GM15510 (cell line): ENCODE data around the gene UNC13A.

Experiments
- POLR2A ChIP-seq: IDR thresholded peaks from 3 replicates; pipeline ENCODE4 v1.6.1; 2011; ENCODE audit warnings: borderline replicate concordance; ENCODE audit not compliant: insufficient read length; ENCODE audit errors: extremely low read depth

Gene UNC13A

DNA sequence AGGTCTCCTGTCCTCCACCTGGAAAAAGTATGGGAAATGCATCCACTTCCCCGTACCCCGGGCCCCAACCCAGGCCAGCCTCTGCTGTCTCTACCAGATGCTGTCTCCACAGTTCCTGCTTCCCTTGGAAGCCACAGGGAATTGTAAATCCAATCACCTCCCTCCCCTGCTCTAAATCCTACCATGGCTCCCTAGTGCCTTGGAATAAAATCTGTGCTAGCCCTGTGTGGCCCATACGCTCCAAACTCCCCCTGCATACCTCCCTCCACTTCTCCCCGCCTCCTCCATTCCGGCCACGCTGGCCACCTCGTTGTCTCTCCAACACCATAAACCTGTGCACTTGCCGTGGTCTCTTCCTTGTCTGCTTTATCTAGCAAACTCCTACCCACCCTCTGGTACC, 31.2 kb downstream of the UNC13A start:
- TF ChIP-seq POLR2A = no peak

DNA sequence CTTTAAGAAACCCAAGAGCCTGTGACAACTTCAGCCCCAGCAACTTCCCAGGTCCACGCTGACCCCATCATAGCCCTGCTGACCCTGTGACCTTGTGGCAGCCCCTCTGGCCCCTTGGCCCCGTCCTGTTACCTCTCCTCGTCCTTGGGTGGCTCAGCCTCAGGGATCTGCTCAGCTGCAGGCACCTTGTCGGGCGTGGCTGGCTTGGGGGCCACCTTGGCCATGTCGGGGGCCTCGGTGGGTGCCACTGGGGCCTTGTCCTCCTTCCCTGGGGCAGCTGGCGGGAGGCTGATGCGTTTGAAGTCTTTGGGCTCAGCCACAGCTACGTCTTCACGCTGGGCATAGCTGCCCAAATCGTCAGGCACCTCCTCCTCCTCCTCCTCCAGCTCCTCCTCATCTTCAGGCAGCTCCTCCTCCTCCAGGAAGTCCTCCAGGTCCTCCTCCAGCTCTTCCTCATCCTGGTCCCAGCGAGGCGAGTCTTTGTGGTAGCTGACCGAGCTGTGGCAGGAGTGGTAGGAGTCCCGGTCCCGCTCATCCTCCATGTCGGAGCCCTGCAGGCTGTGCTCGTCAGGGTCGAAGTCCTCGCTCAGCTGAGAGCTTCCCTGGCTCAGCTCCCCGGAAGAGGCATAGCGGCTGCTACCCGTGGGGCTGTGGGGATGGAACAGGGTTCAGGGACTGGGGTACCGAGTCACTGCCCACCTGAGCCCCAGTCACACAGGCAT, 32.2 kb downstream of the UNC13A start:
- no peak for TF ChIP-seq POLR2A

DNA sequence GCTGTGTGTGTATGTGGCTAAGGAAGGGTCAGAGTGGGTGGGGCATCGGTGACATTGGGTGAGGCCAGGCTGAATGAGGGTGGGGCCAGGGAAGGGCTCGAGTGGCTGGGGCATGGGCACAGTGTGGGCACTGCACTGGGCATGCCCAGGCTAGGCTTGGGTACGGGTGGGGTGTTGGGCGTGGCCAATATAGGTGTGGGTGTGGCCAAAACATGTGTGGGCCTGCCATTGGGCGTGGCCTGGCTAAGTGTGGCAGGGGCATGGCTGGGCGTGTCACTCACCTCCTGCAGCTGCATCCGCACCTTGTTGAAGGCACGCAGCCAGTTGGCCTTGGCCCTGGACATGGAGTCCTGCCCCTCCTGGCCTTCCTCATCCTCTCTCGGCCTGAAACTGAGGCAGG, 33.2 kb downstream of the UNC13A start:
- no peak for TF ChIP-seq POLR2A

DNA sequence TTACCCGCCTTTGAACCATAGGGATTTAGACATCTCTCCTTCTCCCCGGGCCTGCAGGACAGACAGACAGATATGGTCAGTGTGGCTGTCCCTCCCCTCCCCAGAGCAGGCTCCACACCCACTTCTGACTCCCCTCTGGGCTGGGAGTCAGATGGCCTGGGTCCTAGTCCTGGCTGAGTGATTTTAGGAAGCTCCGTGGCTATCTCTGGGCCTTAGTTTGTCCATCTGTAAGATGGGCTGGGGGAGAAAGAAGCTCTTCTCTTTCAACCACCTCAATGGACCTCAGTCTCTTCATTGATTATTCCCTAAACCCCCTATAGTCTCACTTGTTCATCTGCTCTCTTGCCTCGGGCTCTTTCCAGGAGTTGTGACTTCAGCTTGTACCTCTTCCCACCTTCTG, 35.5 kb downstream of the UNC13A start:
- no peak for TF ChIP-seq POLR2A

DNA sequence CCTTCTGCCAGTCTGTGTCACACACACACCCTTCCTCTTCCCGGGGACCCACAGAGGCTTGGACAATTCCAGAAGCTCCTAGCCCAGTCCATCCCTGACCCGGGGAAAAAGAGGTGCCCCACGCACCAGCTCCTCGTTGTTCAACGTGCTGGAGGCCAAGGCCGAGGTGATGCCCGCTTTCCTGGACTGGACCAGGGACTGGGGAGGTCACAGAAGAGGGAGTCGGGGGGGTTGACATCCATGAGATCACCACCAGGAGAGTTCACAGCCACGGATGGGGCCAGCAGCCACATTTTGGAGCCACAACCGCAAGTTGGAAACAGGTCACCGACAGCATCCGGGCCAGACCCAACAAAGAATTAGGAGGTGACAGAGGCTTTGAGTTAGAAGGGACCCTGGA, 39.4 kb downstream of the UNC13A start:
- TF ChIP-seq POLR2A = no peak

DNA sequence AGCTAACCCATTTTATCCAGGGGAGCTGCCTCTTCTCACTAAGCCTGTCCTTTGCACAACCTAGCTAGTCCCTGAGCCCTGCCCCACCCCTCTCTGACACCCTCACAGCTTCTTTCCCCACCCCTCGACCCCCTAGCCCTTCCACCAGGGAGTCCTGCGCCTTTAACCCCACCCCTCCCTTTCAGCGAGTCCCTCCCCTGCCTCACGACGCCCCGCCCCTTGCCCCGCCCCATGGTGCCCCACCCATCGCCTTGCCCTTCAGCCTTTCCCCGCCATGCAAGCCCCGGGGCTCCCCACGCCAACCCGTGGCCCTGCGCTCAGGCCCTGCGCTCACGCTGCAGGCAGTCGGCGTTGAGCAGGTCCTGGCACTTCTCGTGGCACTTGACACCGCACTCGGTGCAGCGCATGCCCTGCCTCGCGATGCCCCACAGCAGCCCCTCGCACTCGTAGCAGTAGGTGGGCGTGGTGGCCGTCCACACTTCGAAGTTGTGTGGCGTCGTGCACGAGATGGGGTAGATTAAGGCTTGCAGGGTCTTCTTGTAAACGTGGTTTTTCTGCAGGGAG, 40.0 kb downstream of the UNC13A start:
- no peak for TF ChIP-seq POLR2A

DNA sequence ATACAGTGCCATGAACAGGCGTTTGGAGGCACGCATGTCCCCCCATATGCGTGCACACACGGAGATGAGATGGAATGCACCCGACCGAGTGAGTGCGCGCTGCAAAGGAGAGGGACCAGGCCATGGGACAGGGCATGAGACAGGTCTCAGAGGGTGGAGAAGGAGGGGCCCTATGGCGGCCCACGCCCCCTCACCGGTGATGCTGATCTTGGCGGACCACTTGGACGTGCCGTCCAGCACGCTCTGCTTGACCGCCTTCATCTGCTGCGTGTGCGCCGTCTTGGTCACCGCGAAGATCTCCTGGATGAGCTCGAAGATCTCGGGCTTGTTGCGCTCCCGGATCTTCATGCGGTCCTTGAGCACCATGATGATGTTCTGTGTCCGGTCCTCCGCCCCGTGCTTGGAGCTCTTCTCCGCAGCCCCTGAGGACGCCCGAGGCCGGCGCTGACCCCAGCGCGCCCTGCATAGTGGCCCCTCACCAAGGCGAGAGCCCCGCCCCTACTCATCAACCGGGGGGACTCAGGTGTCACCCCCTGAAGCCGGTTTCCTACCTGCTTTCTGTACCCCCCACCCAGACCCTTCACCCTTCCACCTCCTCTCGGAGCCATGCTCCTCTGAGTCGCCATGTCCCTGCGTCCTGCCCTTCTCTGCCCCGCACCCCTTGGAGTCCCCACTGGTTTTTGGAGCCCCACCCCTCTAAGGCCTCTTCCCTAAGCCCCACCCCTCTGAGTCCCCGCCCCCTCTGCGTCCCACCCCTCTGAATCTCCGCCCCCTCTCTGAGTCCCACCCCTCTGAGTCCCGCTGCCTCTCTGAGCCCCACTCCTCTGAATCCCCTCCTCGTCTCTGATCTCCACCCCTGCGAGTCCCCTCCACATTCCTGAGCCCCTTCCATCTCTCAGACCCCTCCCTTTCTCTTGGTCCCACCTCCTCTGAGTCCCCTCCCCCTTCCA, 40.8 kb downstream of the UNC13A start:
- TF ChIP-seq POLR2A = no peak

DNA sequence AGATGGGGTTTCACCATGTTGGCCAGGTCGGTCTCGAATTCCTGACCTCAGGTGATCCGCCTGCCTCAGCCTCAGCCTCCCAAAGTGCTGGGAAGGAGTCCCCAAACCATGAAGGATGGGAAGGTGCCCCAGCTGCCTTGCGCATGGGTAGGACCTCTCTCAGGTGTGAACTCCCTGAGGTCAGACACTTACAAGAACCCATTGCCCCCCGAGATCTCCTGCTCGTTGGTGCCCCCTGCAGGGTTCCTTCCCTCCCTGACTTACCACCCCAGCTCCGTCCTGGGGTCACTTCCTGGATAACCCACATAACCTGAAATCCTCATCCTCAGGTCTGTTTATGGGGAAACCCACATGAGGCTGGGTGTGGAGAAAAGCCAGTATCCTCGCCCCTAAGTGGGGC, 41.7 kb downstream of the UNC13A start:
- TF ChIP-seq POLR2A = no peak

DNA sequence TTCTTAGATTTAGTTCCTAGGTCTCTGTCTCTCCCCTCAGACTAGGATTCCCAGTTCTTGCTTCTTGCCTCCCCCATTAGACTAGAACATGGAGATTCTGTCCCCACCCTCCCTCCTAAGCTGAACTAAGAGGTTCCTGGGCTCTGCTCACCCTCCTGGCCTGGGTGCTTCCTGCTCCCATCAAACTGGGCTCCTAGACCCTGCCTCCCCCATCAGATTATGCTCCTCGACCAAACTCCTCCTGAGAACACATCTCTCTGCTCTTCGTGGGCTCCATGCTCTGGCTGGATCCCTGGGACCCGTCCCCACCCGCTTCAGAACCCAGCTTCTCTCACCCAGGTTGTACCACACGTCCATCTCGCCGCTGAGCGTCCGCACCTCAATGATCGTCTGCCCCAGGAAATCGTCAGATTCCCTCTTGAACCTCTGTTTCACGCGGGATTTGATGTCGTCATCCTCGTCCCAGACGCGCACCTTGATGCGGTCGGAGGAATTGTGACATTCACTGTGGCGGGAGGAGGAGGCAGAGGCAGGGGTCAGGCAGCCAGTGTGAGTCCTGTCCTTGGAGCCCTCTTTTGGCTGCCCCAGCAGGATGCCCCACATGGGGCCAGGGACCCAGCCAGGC, 42.7 kb downstream of the UNC13A start:
- no peak for TF ChIP-seq POLR2A

DNA sequence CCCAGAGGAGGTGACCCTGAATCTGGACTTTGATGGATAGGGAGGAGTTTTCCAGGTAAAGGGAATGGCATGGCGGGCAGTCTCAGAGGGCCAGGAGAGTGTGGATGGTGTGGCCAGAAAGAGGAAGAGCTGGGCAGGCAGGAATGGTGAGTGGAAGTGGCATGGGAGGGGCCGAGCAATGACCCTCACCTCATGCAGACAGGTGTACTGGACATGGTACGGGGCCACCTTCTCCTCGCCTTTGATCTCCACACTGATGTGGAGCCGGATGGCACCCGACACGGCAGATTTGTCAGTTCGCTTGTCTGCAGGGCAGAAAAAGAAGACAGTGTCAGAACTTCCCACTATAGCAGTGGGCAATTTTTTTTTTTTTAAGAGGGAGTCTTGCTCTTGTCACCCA, 45.5 kb downstream of the UNC13A start:
- no peak for TF ChIP-seq POLR2A

DNA sequence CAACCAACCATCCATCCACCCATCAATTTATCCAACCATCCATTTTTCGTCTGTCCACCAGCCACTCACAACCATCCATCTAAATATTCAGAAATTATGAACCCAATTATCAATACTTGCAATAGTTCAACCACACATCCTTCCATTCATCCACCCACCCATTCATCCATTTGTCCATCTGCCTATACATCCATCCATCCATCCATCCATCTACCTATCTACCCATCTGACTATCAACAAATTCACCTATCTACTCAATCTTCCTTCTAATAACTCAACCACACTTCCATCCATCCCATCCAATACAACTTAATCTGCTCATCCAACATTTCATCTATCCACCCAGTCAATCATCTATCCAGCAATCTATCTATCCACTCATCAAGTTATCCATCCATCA, 46.3 kb downstream of the UNC13A start:
- no peak for TF ChIP-seq POLR2A

DNA sequence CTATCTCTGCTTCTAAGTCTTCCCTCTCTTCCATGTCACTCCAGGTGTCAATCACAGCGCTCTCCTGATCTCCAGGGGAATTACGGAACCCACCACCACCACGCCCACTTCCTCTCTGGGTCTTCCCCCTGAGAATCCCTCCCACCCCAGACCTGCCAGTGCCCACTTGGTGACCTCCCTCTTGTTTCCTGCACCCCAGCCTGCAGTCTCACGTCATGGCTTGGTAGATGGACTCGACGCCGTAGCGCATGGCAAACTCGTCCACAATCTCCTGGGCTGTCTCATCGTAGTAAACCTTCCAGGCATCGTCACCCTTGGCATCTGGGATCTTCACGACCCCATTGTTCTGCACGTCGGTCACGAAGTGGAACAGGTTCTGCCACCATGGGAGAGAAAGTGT, 47.0 kb downstream of the UNC13A start:
- TF ChIP-seq POLR2A = no peak

DNA sequence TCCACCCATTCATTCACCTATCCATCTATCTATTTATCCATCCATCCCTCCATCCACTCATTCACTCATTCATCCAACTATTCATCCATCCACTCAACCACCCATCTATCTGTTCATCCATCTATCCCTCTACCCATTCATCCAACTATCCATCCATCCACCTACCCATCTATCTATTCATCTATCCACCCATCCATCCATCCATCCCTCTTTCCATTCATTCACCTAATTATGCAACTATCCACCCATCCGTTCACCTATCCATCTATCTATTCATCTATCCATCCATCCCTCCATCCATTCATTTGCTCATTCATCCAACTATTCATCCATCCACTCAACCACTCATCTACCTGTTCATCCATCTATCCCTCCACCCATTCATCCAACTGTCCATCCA, 54.5 kb downstream of the UNC13A start:
- no peak for TF ChIP-seq POLR2A

DNA sequence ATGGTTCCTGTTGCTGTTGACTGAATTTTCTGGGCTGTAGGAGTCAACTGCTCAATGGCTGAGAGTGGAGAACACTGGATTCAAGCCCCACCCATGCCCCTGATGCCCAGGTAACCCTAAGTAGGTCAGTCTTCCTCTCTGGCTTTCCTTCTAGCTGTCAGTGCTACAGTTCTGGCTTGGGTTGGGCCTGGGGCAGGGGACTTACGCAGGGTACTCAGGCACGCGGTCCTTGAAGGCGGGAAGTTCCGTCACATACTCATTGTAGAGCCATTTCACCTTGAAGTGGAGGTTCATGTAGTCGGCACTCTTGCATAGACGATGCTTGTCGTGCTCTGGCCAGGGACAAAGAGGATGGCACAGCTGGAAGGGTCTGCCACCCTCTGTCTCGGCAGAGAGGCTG, 55.6 kb downstream of the UNC13A start:
- TF ChIP-seq POLR2A = no peak

DNA sequence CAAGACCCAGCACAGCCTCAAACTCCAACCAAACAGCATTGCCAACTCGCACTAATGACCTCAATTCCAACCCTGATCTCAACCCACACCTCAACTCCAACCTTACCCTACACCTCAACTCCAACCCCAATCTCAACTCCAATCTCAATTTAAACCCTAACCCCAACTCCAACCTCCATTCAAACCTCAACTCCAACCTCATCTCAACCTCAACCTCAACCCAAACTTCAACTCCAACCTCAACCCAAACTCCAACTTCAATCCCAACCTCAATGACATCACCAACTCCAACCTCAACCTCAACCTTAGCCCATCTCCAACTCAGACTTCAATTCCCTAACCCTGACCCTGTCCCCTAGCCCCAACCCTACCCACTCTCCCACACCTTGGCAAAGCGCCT, 58.4 kb downstream of the UNC13A start:
- no peak for TF ChIP-seq POLR2A
